Trophoblast cell (in vitro differentiated cells and primary cell): ENCODE measurements around the gene SAV1. TPM values are rescaled to one million over a fixed set of nuclear protein-coding genes. Genes with fewer than 3 reads are reported as not detected.

ENCODE experiments used
- DNase-seq, 2 donors: peaks; one replicate each; pipeline ENCODE4 v3.0.0-alpha.2; 2016
- H2AFZ ChIP-seq: 2 replicates; pipeline ENCODE4 v1.6.1; 2013; ENCODE audit warnings: low read length, moderate library complexity, mild to moderate bottlenecking; ENCODE audit not compliant: insufficient read depth, poor library complexity
- H2AK5ac ChIP-seq: 2 replicates; pipeline ENCODE4 v1.6.1; 2013; ENCODE audit warnings: mild to moderate bottlenecking, low read length
- H2BK120ac ChIP-seq: 2 replicates; pipeline ENCODE4 v1.6.1; 2013; ENCODE audit warnings: low read length, mild to moderate bottlenecking, moderate library complexity; ENCODE audit not compliant: insufficient read depth, poor library complexity
- H2BK12ac ChIP-seq: 2 replicates; pipeline ENCODE4 v1.6.1; 2013; ENCODE audit warnings: mild to moderate bottlenecking, low read length, moderate library complexity
- H2BK5ac ChIP-seq: 2 replicates; pipeline ENCODE4 v1.6.1; 2013; ENCODE audit warnings: low read length, low read depth, moderate library complexity, mild to moderate bottlenecking; ENCODE audit not compliant: poor library complexity
- H3K14ac ChIP-seq: 2 replicates; pipeline ENCODE4 v1.6.1; 2013; ENCODE audit warnings: mild to moderate bottlenecking, low read length
- H3K18ac ChIP-seq: 2 replicates; pipeline ENCODE4 v1.6.1; 2013; ENCODE audit warnings: mild to moderate bottlenecking, low read length
- H3K23ac ChIP-seq: 2 replicates; pipeline ENCODE4 v1.6.1; 2013; ENCODE audit warnings: low read length
- H3K27ac ChIP-seq: 2 replicates; pipeline ENCODE4 v1.5.1; 2013; ENCODE audit warnings: low read depth, mild to moderate bottlenecking, inconsistent platforms, low read length, moderate library complexity
- H3K27me3 ChIP-seq: 2 replicates; pipeline ENCODE4 v1.6.1; 2013; ENCODE audit warnings: inconsistent platforms, mild to moderate bottlenecking, low read length, moderate library complexity; ENCODE audit not compliant: insufficient read depth
- H3K36me3 ChIP-seq, 2 experiments: 1 replicate in 1 of 2; 2 replicates in 1 of 2; pipeline ENCODE4 v1.6.1; 2013; ENCODE audit warnings: low read length in 2 of 2, mild to moderate bottlenecking in 2 of 2, moderate library complexity in 1 of 2; ENCODE audit not compliant: insufficient read depth in 2 of 2, control insufficient read depth in 1 of 2
- H3K4ac ChIP-seq: 2 replicates; pipeline ENCODE4 v1.6.1; 2013; ENCODE audit warnings: low read depth, mild to moderate bottlenecking, low read length, moderate library complexity
- H3K4me1 ChIP-seq, 2 experiments: 1 replicate in 1 of 2; 2 replicates in 1 of 2; pipeline ENCODE4 v1.6.1; 2013; ENCODE audit warnings: low read length in 2 of 2, mild to moderate bottlenecking in 2 of 2, moderate library complexity in 1 of 2; ENCODE audit not compliant: insufficient read depth in 2 of 2, control insufficient read depth in 1 of 2
- H3K4me2 ChIP-seq: 2 replicates; pipeline ENCODE4 v1.6.1; 2013; ENCODE audit warnings: inconsistent platforms, mild to moderate bottlenecking, low read length, moderate library complexity
- H3K4me3 ChIP-seq: 2 replicates; pipeline ENCODE4 v1.5.1; 2013; ENCODE audit warnings: mild to moderate bottlenecking, low read depth, low read length, inconsistent platforms
- H3K79me1 ChIP-seq: one replicate; pipeline ENCODE4 v1.6.1; 2013; ENCODE audit warnings: low read length
- H3K79me2 ChIP-seq: 2 replicates; pipeline ENCODE4 v1.6.1; 2013; ENCODE audit warnings: low read length, mild to moderate bottlenecking; ENCODE audit not compliant: control insufficient read depth, insufficient read depth, poor library complexity
- H3K9ac ChIP-seq: 2 replicates; pipeline ENCODE4 v1.6.1; 2013; ENCODE audit warnings: mild to moderate bottlenecking, low read length
- H3K9me3 ChIP-seq: 2 replicates; pipeline ENCODE4 v1.6.1; 2013; ENCODE audit warnings: low read depth, mild to moderate bottlenecking, control low read depth, inconsistent platforms, low read length; ENCODE audit not compliant: insufficient read depth
- H4K12ac ChIP-seq: 2 replicates; pipeline ENCODE4 v1.6.1; 2013; ENCODE audit warnings: low read depth, mild to moderate bottlenecking, low read length, moderate library complexity
- H4K8ac ChIP-seq: 2 replicates; pipeline ENCODE4 v1.6.1; 2013; ENCODE audit warnings: low read depth, mild to moderate bottlenecking, low read length, moderate library complexity
- H4K91ac ChIP-seq: one replicate; pipeline ENCODE4 v1.6.1; 2013; ENCODE audit warnings: low read depth, mild to moderate bottlenecking, low read length, moderate library complexity
- WGBS: extraction: QIAGEN DNeasy Blood & Tissue Kit; methylation state at CpG from one replicate; pipeline ENCODE4 v1.1.7; 2013; ENCODE audit warnings: missing lambda C conversion rate; ENCODE audit not compliant: insufficient read length, insufficient coverage; ENCODE audit errors: extremely low coverage; 5-methylcytosine and 5-hydroxymethylcytosine counted together
- polyA plus RNA-seq: library from polyadenylated mRNA; stranded (reverse); fragments of 200-250 nt; gene quantifications from 2 replicates; pipeline ENCODE4 v1.2.3, GENCODE V29; 2013

The SAV1 gene
- polyA plus RNA-seq, result 22.9 and 23.9 TPM in 2 replicates

DNA sequence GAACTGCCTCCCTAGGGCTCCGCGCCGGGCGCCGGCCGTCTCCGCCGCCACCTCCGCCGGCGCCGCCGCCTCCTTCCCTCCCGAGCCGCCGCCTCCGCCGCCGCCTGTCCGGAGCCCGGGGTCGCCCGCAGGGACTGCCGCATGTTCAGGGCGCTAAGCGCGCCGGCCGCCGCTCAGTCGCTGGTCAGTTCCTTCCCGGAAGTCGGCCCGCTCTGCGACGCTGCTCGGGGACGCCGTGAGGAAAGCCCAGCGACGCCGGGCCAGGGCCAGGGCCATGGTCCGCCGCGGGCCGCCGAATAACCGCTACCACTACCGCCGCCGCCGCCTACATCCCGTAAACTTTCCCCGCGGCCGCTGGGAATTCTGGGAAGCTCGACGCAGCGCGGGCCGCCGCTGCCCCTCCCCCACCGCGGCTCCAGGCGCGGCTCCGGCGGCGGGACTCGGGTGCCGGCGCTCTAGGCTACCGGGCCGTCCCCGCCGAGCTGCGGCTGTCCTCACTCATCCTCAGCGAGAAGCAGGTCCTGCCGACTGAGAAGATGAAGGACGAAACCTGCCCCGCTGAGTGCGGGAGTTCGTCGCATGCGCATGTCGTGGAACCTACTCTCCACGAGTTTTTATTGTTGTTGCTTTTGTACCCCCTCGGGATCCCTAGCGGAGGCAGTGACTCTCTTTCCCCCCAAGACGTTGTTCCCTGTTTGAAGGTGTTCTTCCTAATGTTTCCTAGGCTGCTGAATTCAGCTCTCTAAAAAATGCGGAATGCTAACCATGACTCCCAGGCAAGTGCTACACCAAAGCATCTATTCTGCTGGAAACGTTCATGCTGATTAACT lies at the start of gene SAV1:
Gene SAV1 (minus strand): TSS at position 311 of the 830 bp plus-strand sequence. CDS start 339 bp downstream, outside the sequence.
- no CpG with 5 or more reads among the region's 92 CpGs for WGBS

GRCh38 chr14:50717811-50718210 lies 49.7 kb upstream of the SAV1 start:
- Histone ChIP-seq H3K4me3 (no peak overlapping the region), H3K14ac (no peak overlapping the region), H4K91ac (no peak overlapping the region), H3K4ac (no peak overlapping the region), H3K27me3 (no peaks in the 10 kb centered on the region), H3K36me3 (no peaks in the 10 kb centered on the region), H3K27ac (no peak overlapping the region), H2AFZ (no peak overlapping the region), H3K9ac (no peak overlapping the region), H4K12ac (no peak overlapping the region), H2BK120ac (no peak overlapping the region), H4K8ac (no peak overlapping the region), H2AK5ac (no peak overlapping the region), H3K23ac (no peak overlapping the region), H3K18ac (no peak overlapping the region), H3K79me1 (no peaks in the 10 kb centered on the region), H3K4me2 (no peak overlapping the region), H2BK12ac (no peak overlapping the region), H3K4me1 (no peaks in the 10 kb centered on the region), H2BK5ac (no peak overlapping the region), H3K79me2 (no peaks in the 10 kb centered on the region), H3K9me3 (no peaks in the 10 kb centered on the region)
- DNase-seq, result no peak
- no CpG with 5 or more reads among the region's 7 CpGs for WGBS

More for the DNA sequence above, at the start of gene SAV1:
- peak within 1 kb of the TSS; percentile 70 for H3K4ac ChIP-seq
- peak within 1 kb of the TSS; percentile 83 for H3K9ac ChIP-seq
- peaks cover 2 to 3% of the 10 kb centered on the region in 2 experiments for H3K4me1 ChIP-seq
- H3K9me3 ChIP-seq, result no peaks in the 10 kb centered on the region
- H3K27ac ChIP-seq, result peak within 1 kb of the TSS; percentile 93
- peaks cover 9% of the 10 kb centered on the region for H3K79me1 ChIP-seq
- H4K8ac ChIP-seq, result peak within 1 kb of the TSS; percentile 47
- peak within 1 kb of the TSS; percentile 27 for H2BK12ac ChIP-seq
- peaks cover 0 to 1% of the 10 kb centered on the region in 2 experiments for H3K36me3 ChIP-seq
- H3K18ac ChIP-seq, result peak within 1 kb of the TSS; percentile 91
- peak within 1 kb of the TSS; percentile 76 for H3K4me2 ChIP-seq
- peak; percentile 56 to 73 for DNase-seq
- no peak within 1 kb of the TSS for H3K23ac ChIP-seq
- peak within 1 kb of the TSS; percentile 84 for H2BK120ac ChIP-seq
- peak within 1 kb of the TSS; percentile 85 for H3K4me3 ChIP-seq
- H4K91ac ChIP-seq, result peak within 1 kb of the TSS; percentile 74
- peak within 1 kb of the TSS; percentile 86 for H2AFZ ChIP-seq
- H3K79me2 ChIP-seq, result peaks cover 5% of the 10 kb centered on the region
- peak within 1 kb of the TSS; percentile 87 for H2BK5ac ChIP-seq
- peak within 1 kb of the TSS; percentile 83 for H3K14ac ChIP-seq
- peak within 1 kb of the TSS; percentile 82 for H4K12ac ChIP-seq
- no peaks in the 10 kb centered on the region for H3K27me3 ChIP-seq
- H2AK5ac ChIP-seq, result no peak within 1 kb of the TSS

DNA sequence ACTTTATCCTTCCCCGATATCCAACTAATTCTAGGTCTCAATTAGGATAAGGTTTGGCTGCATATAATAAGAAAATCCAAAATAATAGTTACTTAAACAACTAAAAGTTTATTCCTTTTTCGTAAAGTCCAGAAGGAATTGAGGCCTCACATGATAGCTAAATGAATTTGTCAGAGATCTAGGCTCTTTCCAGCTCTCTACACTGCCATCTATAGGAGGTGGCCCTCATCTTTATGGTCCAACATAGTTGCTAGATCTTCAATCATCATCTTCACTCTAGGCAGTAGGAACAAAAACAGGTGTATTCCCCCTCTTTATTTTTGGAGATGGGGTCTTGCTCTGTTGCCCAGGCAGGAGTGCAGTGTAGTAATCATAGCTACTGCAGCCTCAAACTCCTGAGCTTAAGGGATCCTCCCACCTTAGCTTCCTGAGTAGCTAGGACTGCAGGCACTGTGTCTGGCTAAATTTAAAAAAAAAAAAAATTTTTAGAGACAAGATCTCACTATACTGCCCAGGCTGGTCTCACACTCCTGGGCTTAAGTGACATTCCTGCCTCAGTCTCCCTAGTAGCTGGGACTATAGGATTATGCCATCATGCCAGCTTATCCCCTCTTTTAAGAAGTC lies 46.5 kb upstream of the SAV1 start:
- Histone ChIP-seq H3K36me3 (no peaks in the 10 kb centered on the region), H4K12ac (no peak overlapping the region), H2BK120ac (no peak overlapping the region), H3K14ac (no peak overlapping the region), H3K79me2 (no peaks in the 10 kb centered on the region), H3K79me1 (no peaks in the 10 kb centered on the region), H2BK12ac (no peak overlapping the region), H3K27ac (no peak overlapping the region), H4K8ac (no peak overlapping the region), H3K9ac (no peak overlapping the region), H3K9me3 (no peaks in the 10 kb centered on the region), H3K27me3 (no peaks in the 10 kb centered on the region), H3K4me3 (no peak overlapping the region), H4K91ac (no peak overlapping the region), H2AFZ (no peak overlapping the region), H2AK5ac (no peak overlapping the region), H3K4ac (no peak overlapping the region), H2BK5ac (no peak overlapping the region), H3K4me2 (no peak overlapping the region), H3K23ac (no peak overlapping the region), H3K4me1 (no peaks in the 10 kb centered on the region), H3K18ac (no peak overlapping the region)
- no CpG with 5 or more reads among the region's 2 CpGs for WGBS
- DNase-seq, result peak in 1 of 2 donors; percentile 53

GRCh38 chr14:50711043-50711442 lies 42.9 kb upstream of the SAV1 start:
- Histone ChIP-seq H2BK12ac (no peak overlapping the region), H3K27me3 (no peaks in the 10 kb centered on the region), H3K36me3 (no peaks in the 10 kb centered on the region), H3K4me1 (no peaks in the 10 kb centered on the region), H3K27ac (no peak overlapping the region), H3K23ac (no peak overlapping the region), H4K12ac (no peak overlapping the region), H2AK5ac (no peak overlapping the region), H3K14ac (no peak overlapping the region), H3K4me3 (no peak overlapping the region), H3K4me2 (no peak overlapping the region), H2BK120ac (no peak overlapping the region), H2AFZ (no peak overlapping the region), H3K9ac (no peak overlapping the region), H3K4ac (no peak overlapping the region), H2BK5ac (no peak overlapping the region), H3K9me3 (no peaks in the 10 kb centered on the region), H4K8ac (no peak overlapping the region), H3K18ac (no peak overlapping the region), H4K91ac (no peak overlapping the region), H3K79me2 (no peaks in the 10 kb centered on the region), H3K79me1 (no peaks in the 10 kb centered on the region)
- DNase-seq, result no peak
- WGBS, result no CpG with 5 or more reads among the region's 3 CpGs
